NCI-H82 treated with DMSO at 0.1 percent for 48 hours (cell line): Measurements from ENCODE around the gene KLF2.

Experiments
- DNase-seq: peaks from one replicate; lab custom pipeline; 2025; ENCODE audit not compliant: unreplicated experiment; lab: John Stamatoyannopoulos, UW

The KLF2 gene

GRCh38 chr19:16306728-16307402 lies 17.8 kb upstream of the KLF2 start:
- DNase-seq: no peak

GRCh38 chr19:16308081-16308480 lies 16.5 kb upstream of the KLF2 start:
- DNase-seq: no peak

- no peak for DNase-seq
These were observed 15.0 kb upstream of the KLF2 start for GRCh38 chr19:16309643-16310042.

GRCh38 chr19:16315825-16316505 lies 8.7 kb upstream of the KLF2 start:
- no peak for DNase-seq

- DNase-seq: no peak
These were observed 8.1 kb upstream of the KLF2 start for GRCh38 chr19:16316506-16316882.

GRCh38 chr19:16319481-16319880 lies 5.1 kb upstream of the KLF2 start:
- DNase-seq: no peak

- no peak for DNase-seq
These were observed 3.6 kb upstream of the KLF2 start for GRCh38 chr19:16320987-16321386.

- DNase-seq: no peak
These were observed 518 bp downstream of the KLF2 start for GRCh38 chr19:16325161-16325527.

- no peak for DNase-seq
These were observed 1.2 kb downstream of the KLF2 start for GRCh38 chr19:16325641-16326400.

- DNase-seq: no peak
These were observed 2.0 kb downstream of the KLF2 start for GRCh38 chr19:16326401-16327168.

- DNase-seq: no peak
These were observed 2.5 kb downstream of the KLF2 start for GRCh38 chr19:16327169-16327475.

- no peak for DNase-seq
These were observed 2.9 kb downstream of the KLF2 start for GRCh38 chr19:16327501-16327900.

- DNase-seq: no peak
These were observed 3.5 kb downstream of the KLF2 start for GRCh38 chr19:16327911-16328823.

GRCh38 chr19:16328824-16329482 lies 4.3 kb downstream of the KLF2 start:
- DNase-seq: no peak

- DNase-seq: no peak
These were observed 5.8 kb downstream of the KLF2 start for GRCh38 chr19:16330368-16330801.

- no peak for DNase-seq
These were observed 6.4 kb downstream of the KLF2 start for GRCh38 chr19:16330806-16331690.

- no peak for DNase-seq
These were observed 8.5 kb downstream of the KLF2 start for GRCh38 chr19:16333001-16333586.

- DNase-seq: no peak
These were observed 9.8 kb downstream of the KLF2 start for GRCh38 chr19:16334411-16334810.

- DNase-seq: no peak
These were observed 10.6 kb downstream of the KLF2 start for GRCh38 chr19:16335226-16335625.
